ENCODE data around the gene DNAJC7.
"Not testable (repeated sequence)": the region's sequence is repeated elsewhere in the genome, so short reads cannot be mapped to it uniquely, and the experiment has no call there.

The DNAJC7 gene

DNA sequence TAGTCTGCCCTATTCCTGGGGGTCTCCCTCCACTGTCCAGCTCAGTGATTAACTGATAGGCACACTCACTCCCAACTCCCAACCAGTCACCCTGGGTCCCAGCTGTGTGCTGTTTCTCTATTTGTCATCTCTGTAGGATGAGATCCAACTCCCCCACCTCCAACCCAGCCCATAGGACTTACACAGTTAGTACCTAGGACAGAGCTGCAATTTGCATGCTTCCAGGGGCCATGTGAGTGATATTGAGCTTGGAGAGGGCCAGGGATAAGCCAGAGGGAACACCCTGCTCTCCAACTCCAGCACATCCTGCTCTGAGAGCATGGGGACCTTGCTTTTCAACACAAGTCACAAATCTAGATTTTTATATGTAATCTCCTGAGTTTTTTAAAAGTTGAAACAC, 24.4 kb upstream of the DNAJC7 start:
- in situ Hi-C loops (cut with MboI; ENCODE audit: low sequenced_read_pairs): no loop called here

DNA sequence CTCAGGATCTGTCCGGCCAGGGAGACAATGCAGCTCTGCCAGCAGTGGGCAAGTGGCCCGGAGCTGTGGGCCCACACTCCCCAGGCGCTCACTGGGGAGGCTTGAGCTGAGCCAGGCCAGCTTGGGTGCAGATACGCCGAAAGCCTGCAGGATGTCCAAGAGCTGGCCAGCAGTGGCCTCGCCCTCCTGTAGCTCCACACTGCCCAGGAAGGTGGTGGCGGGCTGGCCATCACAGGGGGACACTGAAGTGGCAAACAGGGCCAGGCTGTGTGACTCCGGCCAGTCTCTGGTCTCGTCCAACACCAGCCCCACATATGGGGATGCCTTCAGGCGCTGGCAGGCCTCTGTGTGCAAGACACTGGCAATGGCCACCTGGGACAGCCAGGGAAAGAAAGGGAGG, 23.6 kb upstream of the DNAJC7 start:
- in situ Hi-C loops (cut with MboI; ENCODE audit: low sequenced_read_pairs): no loop called here

DNA sequence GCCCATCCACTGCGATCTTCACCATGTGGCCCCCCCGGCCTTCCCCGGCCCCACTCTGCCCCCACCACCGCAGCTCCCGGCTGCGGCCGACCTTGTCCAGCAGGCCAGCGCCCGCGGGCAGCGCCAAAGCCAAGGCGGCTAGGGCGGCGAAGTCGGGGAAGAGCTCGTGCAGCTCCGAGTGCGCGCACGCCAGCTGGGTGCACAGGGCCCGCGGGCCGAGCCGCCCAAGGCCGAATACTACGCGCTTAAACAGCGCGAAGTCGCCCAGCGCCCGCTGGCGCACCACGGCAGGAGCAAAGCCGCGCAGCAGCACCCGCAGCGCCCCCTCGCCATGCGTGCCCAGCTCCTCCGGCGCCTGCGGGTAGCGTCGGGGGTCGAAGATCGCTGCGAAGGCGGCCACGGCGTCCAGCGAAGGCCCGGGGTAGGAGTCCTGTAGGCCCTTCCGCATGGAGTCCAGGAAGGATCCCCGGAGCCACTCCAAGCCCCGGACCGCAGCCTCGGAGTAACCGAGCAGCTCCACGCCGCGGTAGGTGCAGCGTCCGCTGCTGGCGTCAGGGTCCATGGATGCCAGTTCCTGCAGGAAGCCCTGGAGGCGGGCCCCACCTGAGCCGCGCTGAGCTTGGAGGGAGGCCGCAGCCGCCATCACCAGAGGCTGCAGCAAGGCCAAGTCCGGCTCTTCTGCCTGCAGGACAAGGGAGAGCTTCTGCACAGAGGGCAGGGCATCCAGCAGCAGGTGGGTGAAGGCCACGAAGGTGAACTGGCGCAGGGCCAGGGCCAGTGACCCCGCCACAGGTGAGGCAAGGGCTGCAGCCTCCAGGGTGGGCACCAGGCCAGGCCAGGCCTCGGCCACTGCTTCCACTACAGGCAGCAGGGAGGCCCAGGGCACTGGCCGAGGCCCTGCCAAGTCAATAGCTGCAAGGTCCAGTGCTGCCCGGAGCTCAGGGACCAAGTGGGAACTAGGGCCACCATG, 22.8 kb upstream of the DNAJC7 start:
- in situ Hi-C loops (cut with MboI; ENCODE audit: low sequenced_read_pairs): no loop called here

DNA sequence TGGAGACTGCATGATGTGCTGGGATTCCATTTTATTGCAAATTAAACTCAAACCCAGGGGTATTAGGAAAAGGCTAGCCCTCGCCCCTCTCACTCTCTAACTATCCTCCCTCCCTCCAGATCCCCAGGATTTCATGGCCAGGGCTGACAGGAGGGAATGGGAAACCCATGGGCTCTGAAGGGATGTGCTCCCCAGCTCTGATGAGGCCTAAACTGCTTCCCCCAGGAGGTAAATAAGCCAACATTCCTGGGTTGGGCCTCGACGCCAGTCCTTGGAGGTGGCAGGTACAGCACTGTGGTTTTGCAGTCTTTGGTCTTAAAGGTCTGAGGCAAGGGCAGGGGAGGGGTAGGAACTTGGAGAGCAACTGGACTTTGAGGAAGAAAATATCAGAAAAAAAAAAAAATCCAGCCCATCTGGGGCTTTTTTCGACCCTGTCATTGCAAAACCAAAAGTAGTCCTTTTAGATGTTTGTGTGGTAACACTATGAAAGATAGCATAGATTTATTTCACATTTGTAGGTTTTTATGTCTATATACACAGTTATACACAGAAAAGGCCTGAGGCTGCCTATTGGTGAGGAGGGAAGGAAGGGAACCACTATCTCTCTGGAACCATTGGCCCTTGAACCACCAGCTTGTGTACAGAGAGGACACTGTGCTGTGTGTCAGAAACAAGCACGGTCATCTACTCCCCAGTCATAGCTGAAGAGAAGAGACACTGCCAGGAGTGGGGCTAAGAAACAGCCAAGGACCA, 21.2 kb upstream of the DNAJC7 start:
- in situ Hi-C loops (cut with MboI; ENCODE audit: low sequenced_read_pairs): no loop called here

DNA sequence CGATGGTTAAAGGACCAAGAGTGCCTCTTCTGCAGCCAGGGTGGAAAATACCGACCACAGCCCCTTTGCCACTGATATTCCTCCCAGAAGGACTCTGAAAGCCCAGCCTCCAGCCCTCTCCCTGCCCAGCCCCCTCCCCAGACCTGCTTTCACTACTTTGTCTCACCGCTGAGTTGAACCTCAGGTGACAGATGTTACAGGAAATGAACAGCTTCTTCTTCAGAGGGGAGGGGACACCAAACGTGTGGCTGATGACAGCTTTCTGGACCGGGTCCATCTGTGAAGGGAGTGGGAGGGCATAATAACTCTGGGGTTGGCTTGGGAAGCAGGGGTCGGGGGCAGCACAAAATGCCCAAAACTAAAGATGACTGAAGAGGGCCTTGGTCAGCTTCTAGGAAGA, 16.8 kb upstream of the DNAJC7 start:
- in situ Hi-C loops (cut with MboI; ENCODE audit: low sequenced_read_pairs): no loop called here

DNA sequence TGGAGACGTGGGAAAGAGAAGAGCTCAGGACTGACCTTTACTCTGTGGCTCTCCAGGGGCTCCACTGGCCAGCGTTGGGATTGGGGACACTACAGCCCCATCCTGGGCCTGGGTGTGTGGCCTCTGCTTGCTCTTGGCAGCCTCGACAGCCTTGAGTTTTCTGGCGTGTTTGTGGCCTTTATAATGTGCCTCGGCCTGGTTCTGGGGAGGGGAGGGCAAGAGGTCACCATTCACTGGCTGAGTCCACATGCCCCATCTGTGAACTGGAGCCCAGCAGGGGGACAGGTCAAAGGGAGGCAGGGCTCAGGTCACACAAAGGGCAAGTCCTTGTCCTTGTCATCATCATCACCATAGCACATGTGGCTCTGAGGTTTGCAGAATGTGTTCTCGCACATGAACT, 14.3 kb upstream of the DNAJC7 start:
- in situ Hi-C loops (cut with MboI; ENCODE audit: low sequenced_read_pairs): no loop called here

DNA sequence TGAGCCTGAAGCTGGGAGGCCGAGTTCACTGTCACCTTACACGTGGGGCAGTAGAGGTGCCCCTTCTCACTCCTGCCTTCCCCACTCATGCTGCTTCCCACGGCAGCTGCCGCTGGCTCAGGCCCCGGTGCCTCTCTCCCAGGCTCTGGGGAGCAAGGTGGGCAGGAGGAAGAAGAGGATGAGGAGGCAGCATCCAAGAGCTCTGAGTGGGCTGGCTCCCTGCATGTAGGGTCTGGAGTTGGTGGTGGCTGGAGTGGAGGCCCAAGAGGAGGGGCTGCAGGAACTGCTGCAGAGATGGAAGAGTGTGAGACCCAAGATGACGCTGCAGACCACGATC, 11.5 kb upstream of the DNAJC7 start:
- in situ Hi-C loops (cut with MboI; ENCODE audit: low sequenced_read_pairs): no loop called here

DNA sequence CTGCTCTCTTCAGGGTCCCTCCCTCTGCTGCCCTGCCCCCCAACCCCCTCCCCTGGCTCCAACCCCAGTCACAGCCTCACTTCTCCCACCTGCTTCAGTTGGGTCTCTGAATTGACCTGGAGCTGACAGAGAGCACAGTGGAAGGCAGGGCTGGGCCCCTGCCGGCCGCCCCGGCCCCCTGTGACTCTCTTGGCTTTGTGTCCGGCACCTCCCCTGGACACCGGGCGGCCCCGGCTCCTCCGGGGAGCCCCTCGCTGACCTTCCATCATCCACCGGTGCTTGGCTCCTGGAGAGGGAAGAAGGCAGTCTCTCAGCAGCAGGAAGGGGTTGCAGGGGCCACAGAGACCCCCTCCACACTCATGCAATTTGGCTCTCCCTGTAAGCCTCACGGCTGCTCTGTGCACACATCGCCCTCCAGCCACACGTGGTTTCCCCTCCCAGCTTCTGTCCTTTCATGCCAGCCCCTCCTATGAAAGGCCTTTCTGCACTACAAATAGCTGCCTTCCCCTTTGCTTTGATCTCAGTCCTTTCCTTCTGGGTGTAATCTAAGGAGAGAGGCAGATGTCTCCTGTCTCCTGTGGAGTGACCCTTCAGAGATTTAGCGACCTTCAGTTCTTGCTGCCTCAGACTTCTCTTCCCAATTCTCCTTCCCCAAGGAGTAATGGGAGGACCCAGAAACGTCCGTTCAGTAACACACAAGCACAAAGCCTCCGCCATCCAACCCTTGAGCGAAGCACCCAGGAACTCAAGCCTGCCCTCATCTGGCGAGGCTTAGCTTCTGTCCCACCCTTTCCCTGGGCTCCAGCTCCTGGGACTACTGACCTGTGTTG, 10.9 kb upstream of the DNAJC7 start:
- in situ Hi-C loops (cut with MboI; ENCODE audit: low sequenced_read_pairs): no loop called here

DNA sequence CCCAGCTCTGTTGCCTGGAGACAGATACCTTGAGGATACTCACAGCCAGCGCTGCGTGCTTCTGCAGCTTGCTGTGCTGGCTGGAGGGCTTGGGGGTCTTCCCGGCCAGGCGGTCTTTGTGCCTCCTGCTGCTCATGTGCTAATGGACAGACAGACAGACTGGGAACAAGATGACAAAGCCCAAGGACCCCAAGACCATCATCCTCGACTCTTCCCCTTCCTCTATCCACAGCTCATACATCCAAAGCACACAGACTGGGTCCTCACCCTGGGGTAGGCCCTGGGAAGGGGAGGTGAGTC, 10.3 kb upstream of the DNAJC7 start:
- in situ Hi-C loops (cut with MboI; ENCODE audit: low sequenced_read_pairs): no loop called here

DNA sequence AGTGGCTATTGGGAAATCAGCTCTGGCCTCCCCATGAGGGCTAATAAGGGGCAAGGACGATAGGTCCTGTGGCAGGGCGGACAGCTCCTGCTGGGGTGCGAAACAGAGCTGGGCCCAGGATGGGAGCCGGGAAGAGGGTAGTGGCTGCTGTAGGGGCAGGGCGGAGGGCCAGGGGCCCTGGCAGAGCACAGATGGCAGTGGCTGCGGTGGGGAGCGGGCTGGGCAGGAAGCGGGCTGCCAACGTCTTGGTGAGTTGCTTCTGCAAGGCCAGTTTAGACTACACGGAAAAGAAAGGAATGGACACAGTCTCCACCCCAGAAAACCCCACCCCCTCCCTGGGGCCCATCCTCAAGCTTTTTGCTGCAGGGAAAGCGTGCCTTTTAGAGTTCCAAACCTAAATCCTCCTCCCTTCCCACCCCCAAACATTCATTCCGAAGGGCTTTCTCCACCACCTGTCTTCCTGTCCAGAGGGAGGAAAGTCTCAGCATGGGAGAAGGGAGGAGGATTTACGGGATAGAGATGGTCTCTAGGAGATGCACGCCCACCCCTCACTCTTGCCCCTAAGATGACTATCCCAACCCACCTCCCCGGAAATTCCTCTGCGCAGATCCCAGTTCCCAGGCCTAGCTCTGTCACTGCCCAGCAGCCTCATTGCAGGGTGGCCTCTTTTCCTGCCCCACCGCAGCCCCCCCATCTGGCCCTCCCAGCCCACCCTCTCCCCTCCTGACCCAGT, 9.8 kb upstream of the DNAJC7 start:
- in situ Hi-C loops (cut with MboI; ENCODE audit: low sequenced_read_pairs): no loop called here

DNA sequence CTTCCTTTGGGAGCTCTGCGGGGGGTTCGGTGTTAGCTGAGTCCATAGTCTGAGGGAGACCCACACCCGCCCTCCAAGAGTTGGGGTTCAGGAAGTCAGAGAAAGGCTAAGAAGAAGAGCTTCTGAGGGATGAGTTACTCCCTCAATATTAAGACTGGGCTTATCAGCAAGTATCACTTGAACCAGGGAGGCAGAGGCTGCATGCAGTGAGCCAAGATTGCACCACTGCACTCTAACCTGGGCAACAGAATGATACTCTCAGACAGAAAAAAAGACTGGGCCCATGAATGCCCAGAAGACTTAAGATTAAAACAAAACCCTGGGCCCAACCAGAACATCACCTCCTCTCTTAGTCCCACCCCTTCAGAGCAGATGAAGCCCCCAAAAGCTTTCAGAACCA, 8.7 kb upstream of the DNAJC7 start:
- in situ Hi-C loops (cut with MboI; ENCODE audit: low sequenced_read_pairs): no loop called here

DNA sequence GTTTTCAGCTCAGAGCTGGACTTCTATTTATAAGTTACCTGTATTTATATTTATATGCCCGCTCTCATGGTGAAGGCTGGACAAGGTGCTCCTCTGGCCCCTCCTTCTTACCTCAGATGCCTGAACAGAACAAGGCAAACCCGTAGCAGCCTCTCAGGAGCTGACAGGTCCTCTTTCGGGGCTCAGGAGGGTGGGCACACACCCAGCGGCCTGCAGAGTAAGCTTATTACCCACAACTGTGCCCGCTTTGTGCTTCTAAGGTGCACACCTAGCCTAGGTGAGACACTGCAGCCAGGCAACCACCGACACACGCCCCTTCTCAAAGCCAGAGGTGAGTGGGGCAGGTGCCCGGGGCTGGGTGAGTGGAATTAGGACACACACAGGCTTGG, 7.9 kb upstream of the DNAJC7 start:
- in situ Hi-C loops (cut with MboI; ENCODE audit: low sequenced_read_pairs): no loop called here

DNA sequence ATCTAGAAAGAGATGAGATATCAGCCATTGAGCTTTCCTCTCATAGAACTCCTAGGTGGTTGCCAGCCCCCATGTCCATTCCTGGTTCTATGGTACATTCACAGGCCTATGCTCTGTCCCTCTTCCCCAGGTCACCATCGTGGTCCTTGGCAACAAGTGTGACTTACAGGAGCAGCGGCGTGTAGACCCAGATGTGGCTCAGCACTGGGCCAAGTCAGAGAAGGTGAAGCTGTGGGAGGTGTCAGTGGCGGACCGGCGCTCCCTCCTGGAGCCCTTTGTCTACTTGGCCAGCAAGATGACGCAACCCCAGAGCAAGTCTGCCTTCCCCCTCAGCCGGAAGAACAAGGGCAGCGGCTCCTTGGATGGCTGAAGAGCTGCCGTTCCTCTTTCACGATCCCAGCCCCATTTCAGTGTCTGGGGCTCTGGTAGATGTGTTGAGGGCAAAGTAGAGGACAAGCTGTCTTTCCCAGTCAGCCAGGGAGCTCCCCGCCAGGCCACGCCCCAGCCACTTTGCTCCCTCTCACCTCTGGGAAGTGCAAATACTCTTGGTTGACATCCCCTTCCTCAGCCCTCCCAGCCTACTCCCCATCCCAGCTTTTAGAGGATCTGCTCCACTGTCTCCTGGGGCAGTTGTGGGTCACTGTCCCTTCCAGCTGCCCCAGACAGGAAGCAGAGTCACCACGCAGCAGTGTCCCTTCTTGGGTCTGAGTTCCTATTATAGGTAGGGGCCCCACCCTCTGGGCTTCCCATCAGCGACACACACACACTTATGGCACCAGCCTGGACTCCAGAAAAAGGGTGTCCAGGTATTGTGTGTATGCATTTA, 6.5 kb upstream of the DNAJC7 start:
- in situ Hi-C loops (cut with MboI; ENCODE audit: low sequenced_read_pairs): no loop called here

DNA sequence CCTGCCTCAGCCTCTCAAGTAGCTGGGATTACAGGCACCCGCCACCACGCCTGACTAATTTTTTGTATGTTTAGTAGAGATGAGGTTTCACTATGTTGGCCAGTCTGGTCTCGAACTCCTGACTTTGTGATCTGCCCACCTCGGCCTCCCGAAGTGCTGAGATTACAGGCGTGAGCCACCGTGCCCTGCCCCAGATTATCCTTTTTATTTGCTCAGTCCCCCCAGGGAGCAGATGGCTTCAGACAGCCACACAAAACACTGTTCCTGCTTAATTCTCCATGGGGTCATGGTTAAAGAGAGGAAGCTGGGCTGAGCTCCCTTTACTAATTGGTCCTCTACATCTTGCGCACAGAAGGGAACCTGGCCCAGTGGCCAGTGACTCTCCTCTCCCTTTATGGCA, 3.6 kb upstream of the DNAJC7 start:
- in situ Hi-C loops (cut with MboI; ENCODE audit: low sequenced_read_pairs): not testable (repeated sequence)

DNA sequence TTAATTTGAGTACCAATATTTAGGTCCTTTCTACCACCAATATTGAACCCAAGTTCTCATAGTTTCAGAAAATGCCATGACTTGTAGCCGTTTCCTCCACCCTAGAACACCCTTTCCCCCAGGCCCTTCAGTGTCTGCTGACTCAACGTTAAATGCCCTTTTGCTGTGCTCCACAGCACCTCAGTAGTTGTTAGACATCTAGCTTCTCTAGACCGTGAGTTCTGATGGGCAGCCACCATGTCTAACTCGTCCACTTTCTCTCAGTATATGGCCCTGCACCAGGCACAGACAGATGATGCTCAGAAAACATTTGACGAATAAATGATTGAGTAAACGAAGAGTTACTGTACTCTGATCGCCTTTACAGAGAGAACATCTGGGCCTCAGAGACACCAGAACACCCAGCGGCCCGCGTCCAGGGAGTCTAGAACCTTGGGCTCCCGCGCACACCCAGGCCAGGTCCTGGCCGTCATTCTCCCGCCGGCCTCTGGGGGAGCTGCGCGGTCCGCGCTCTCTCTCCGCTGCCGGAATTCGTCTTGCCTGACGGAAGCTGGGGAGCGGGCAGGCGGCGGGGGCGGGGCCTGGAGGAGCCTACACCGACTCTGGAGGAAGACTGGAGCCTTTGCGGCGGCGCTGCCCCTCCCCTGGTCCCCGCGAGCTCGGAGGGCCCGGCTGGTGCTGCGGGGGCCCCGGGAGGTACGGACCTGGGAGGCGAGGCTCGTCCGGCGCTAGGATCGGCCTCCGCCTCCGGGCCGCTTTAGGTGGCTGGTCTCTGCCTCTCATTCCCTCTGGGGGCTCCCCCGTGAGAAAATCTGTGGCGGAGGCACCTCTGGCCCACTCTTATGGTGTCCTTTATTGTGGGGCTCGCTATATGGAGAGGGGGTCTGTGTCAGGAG, 2.5 kb upstream of the DNAJC7 start, which contains the start of gene NKIRAS2:
Gene NKIRAS2 (plus strand): TSS at position 582 of the 896 bp plus-strand sequence. CDS start 1,488 bp downstream, outside the sequence.
- in situ Hi-C loops (cut with MboI; ENCODE audit: low sequenced_read_pairs): no loop called here

DNA sequence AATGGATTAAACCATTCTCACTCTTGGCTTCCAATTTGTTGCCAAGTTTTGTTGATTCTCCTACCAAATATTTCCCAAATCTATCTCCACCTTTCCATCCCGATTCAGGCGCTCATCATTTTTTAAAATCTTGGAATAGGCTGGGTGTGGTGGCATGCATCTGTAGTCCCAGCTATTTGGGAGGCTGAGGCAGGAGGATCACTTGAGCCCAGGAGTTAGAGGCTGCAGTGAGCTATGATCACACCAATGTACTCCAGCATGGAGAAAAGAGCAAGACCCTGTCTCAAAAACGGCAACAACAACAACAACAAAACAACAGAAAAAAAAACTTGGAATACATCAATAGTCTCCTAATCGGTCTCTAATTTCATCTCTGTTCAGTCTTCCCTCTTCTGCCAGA, 1.7 kb upstream of the DNAJC7 start:
- in situ Hi-C loops (cut with MboI; ENCODE audit: low sequenced_read_pairs): no loop called here

DNA sequence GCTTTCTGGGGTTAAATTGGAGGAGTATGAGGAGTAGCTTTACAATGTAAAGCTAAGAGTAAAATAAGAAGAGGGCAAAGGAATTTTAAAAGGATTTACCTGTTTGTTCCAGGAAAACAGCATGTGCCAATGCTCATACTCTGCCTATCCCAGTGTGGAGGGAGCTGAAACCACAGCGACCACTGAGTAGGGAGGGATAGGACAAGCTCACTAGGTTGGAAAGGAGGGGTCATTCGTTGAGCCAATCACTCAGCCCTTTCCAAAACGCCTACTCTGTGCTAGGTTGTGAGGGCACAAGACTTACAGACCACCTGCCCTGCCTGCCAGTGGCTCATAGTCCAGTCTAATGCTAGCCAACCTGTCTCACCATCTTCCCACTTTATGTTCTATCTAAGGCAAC, 1.1 kb upstream of the DNAJC7 start:
- in situ Hi-C loops (cut with MboI; ENCODE audit: low sequenced_read_pairs): no loop called here

DNA sequence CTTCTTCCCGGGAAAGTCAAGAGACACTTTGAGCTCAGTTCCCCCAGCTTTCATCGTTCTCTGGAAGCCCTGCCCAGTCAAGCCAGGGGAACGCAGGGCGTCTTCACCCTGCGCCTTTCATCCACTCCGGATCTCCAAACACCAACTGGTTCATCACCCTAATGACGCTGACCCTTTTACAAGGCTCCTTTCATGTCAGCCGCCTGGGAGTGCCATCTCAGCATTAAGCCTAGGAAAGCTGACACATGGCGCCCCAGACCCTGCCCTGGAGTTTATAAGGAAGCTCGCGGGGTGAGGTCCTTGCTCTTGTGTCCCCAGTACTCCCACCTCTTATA, 594 bp upstream of the DNAJC7 start:
- in situ Hi-C loops (cut with MboI; ENCODE audit: low sequenced_read_pairs): no loop called here

DNA sequence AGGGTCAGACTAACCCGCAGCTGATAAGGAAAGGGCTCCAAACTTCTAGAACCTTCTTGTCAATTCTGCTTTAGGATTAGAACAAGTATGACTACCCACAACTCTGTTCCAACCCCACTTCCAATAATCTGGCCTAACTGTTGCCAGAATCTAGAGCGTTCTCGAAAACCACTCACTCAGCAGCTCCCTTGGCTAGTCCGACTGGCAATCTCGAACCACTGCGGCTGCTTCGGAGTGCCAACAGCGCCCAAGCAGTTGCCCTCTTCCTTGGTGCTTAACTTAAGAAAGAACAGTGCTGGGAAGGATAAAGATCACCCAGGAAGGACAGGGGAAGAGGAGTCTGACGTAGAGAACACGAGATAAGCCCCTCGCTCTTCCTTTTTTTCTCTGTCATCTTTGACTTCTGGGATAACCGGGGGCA, 818 bp downstream of the DNAJC7 start:
- in situ Hi-C loops (cut with MboI; ENCODE audit: low sequenced_read_pairs): no loop called here

All from HL-60/S4 (cell line).